Suprapubic skin (tissue), 4 donors: Measurements from ENCODE around the gene ERLIN1.

Experiments
- CTCF ChIP-seq, 2 donors: fragments of 200-600 bp in 1 of 2; fragments of 450-650 bp in 1 of 2; sonication (generic) in 1 of 2; IDR thresholded peaks; one replicate each; pipeline ENCODE4 v1.5.1; 2016 to 2019; ENCODE audit warnings: antibody characterized with exemption in 2 of 2, mild to moderate bottlenecking in 1 of 2, moderate library complexity in 1 of 2
- EP300 ChIP-seq: sonication (generic); formaldehyde crosslinking; IDR thresholded peaks from one replicate; pipeline ENCODE4 v1.6.1; 2017; ENCODE audit warnings: antibody characterized with exemption
- POLR2AphosphoS5 ChIP-seq, 3 donors: sonication (generic); formaldehyde crosslinking; IDR thresholded peaks; one replicate each; pipeline ENCODE4 v1.6.1; 2017; ENCODE audit warnings: antibody characterized with exemption in 3 of 3

GRCh38 chr10:100104300-100104699 is 81.5 kb downstream of the ERLIN1 start:
- TF ChIP-seq POLR2AphosphoS5 (IDR thresholded peaks at IDR 0.05): no peak
- TF ChIP-seq CTCF (IDR thresholded peaks at IDR 0.05): no peak
- TF ChIP-seq EP300: no peak
